Osteocyte (in vitro differentiated cells): ENCODE results near the gene PRDM10. TPM values are rescaled to one million over a fixed set of nuclear protein-coding genes. Genes with fewer than 3 reads are reported as not detected.

Experiments
- DNase-seq: peaks from one replicate; pipeline ENCODE4 v3.0.0; 2021; ENCODE audit warnings: mixed read lengths; ENCODE audit not compliant: unreplicated experiment; ENCODE audit errors: extremely low spot score
- H3K27ac Mint-ChIP-seq: one replicate; pipeline ENCODE4 v1.8.0; 2021; ENCODE audit warnings: mild to moderate bottlenecking, mixed read lengths; ENCODE audit not compliant: unreplicated experiment
- H3K27me3 Mint-ChIP-seq: one replicate; pipeline ENCODE4 v1.8.0; 2021; ENCODE audit warnings: mixed read lengths; ENCODE audit not compliant: unreplicated experiment
- H3K36me3 Mint-ChIP-seq: one replicate; pipeline ENCODE4 v1.8.0; 2021; ENCODE audit warnings: mixed read lengths; ENCODE audit not compliant: unreplicated experiment
- H3K4me1 Mint-ChIP-seq: one replicate; pipeline ENCODE4 v1.8.0; 2021; ENCODE audit warnings: mixed read lengths; ENCODE audit not compliant: unreplicated experiment
- H3K4me3 Mint-ChIP-seq: one replicate; pipeline ENCODE4 v1.8.0; 2021; ENCODE audit warnings: mild to moderate bottlenecking, moderate library complexity, mixed read lengths; ENCODE audit not compliant: unreplicated experiment
- H3K9me3 Mint-ChIP-seq: one replicate; pipeline ENCODE4 v1.8.0; 2021; ENCODE audit warnings: mixed read lengths; ENCODE audit not compliant: unreplicated experiment
- total RNA-seq: library from RNA; stranded (reverse); gene quantifications from 2 replicates; pipeline ENCODE4 v1.2.1, GENCODE V29; 2021
- TF ChIP-seq, protein P1 (sequence below): fragments of 200-600 bp; sonication (generic); IDR thresholded peaks from 2 replicates; pipeline ENCODE4 v1.5.0; 2021; ENCODE audit warnings: antibody characterized with exemption, mild to moderate bottlenecking, moderate library complexity

Gene PRDM10
- total RNA-seq, 1 donor from 2014 or later = 15.3 TPM

GRCh38 chr11:129992161-129992944 is 10.3 kb downstream of the PRDM10 start:
- Mint-ChIP-seq H3K4me3 (no peak overlapping the region), H3K9me3 (no peaks in the 10 kb centered on the region), H3K27me3 (no peaks in the 10 kb centered on the region), H3K4me1 (peaks cover 8% of the 10 kb centered on the region), H3K36me3 (peaks cover 11% of the 10 kb centered on the region), H3K27ac (no peak overlapping the region)
- TF ChIP-seq, protein P1, sequence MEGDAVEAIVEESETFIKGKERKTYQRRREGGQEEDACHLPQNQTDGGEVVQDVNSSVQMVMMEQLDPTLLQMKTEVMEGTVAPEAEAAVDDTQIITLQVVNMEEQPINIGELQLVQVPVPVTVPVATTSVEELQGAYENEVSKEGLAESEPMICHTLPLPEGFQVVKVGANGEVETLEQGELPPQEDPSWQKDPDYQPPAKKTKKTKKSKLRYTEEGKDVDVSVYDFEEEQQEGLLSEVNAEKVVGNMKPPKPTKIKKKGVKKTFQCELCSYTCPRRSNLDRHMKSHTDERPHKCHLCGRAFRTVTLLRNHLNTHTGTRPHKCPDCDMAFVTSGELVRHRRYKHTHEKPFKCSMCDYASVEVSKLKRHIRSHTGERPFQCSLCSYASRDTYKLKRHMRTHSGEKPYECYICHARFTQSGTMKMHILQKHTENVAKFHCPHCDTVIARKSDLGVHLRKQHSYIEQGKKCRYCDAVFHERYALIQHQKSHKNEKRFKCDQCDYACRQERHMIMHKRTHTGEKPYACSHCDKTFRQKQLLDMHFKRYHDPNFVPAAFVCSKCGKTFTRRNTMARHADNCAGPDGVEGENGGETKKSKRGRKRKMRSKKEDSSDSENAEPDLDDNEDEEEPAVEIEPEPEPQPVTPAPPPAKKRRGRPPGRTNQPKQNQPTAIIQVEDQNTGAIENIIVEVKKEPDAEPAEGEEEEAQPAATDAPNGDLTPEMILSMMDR = peak; percentile 7
- DNase-seq = peak; percentile 34

GRCh38 chr11:129989149-129989813 is 13.4 kb downstream of the PRDM10 start:
- Mint-ChIP-seq H3K27ac (no peak overlapping the region), H3K27me3 (no peaks in the 10 kb centered on the region), H3K4me3 (no peak overlapping the region), H3K4me1 (no peaks in the 10 kb centered on the region), H3K36me3 (peaks cover 6% of the 10 kb centered on the region), H3K9me3 (no peaks in the 10 kb centered on the region)
- TF ChIP-seq, protein P1 = no peak
- DNase-seq = peak; percentile 21

GRCh38 chr11:129987950-129988349 is 14.7 kb downstream of the PRDM10 start:
- Mint-ChIP-seq H3K9me3 (no peaks in the 10 kb centered on the region), H3K36me3 (peaks cover 7% of the 10 kb centered on the region), H3K4me1 (no peaks in the 10 kb centered on the region), H3K27me3 (no peaks in the 10 kb centered on the region), H3K27ac (no peak overlapping the region), H3K4me3 (no peak overlapping the region)
- TF ChIP-seq, protein P1 = no peak
- no peak for DNase-seq

- Mint-ChIP-seq H3K36me3 (peaks cover 7% of the 10 kb centered on the region), H3K27ac (no peak overlapping the region), H3K27me3 (no peaks in the 10 kb centered on the region), H3K4me3 (no peak overlapping the region), H3K4me1 (no peaks in the 10 kb centered on the region), H3K9me3 (no peaks in the 10 kb centered on the region)
- peak; percentile 48 for DNase-seq
- TF ChIP-seq, protein P1 = no peak
Observed at GRCh38 chr11:129985823-129986222, 16.8 kb downstream of the PRDM10 start.

GRCh38 chr11:129980086-129980485 is 22.5 kb downstream of the PRDM10 start:
- peak; percentile 60 for DNase-seq
- Mint-ChIP-seq H3K27me3 (no peaks in the 10 kb centered on the region), H3K9me3 (no peaks in the 10 kb centered on the region), H3K4me3 (no peak overlapping the region), H3K27ac (no peak overlapping the region), H3K4me1 (no peaks in the 10 kb centered on the region), H3K36me3 (peaks cover 7% of the 10 kb centered on the region)
- TF ChIP-seq, protein P1 = no peak
